GM12878 (cell line): ENCODE data around the gene DHX57. TPM values are rescaled to one million over a fixed set of nuclear protein-coding genes. Genes with fewer than 3 reads are reported as not detected.

Experiments used
- ATAC-seq: fragments of 200-7000 bp; cut with Tn5 transposase; 3 replicates; pipeline ENCODE4 v1.9.1; 2020; ENCODE audit warnings: mild to moderate bottlenecking, moderate library complexity
- BruUV-seq: library from RNA; stranded (reverse); fragments of 400-500 nt; replicated peaks from 2 replicates; lab custom pipeline; 2021; lab: Mats Ljungman, UMichigan
- CTCF ChIA-PET: fragments of 300-600 bp; sonication (Branson Sonifier 250); formaldehyde crosslinking; extraction: SDS; loops from one replicate; lab custom pipeline; 2021; ENCODE audit warnings: inconsistent platforms; lab: Yijun Ruan, JAX
- POLR2A ChIA-PET: fragments of 350-600 bp; formaldehyde crosslinking; extraction: SDS; loops from one replicate; lab custom pipeline; 2021; ENCODE audit warnings: inconsistent platforms; lab: Charles Lee
- RAD21 ChIA-PET: fragments of 300-600 bp; sonication (Branson Sonifier 250); formaldehyde crosslinking; loops from one replicate; lab custom pipeline; 2023; ENCODE audit warnings: antibody characterized with exemption; ENCODE audit not compliant: unreplicated experiment; lab: Charles Lee
- SMC1A ChIA-PET: fragments of 300-600 bp; sonication (Branson Sonifier 250); formaldehyde crosslinking; loops from one replicate; lab custom pipeline; 2023; ENCODE audit not compliant: unreplicated experiment, uncharacterized antibody; lab: Charles Lee
- DNase-seq: peaks from one replicate; pipeline ENCODE4 v3.0.0-alpha.2; 2011; ENCODE audit warnings: low read depth, low spot score
- FAIRE-seq: peaks from 3 replicates; lab custom pipeline; 2011; peaks lifted over from hg19 to GRCh38; lab: Jason Lieb, UNC
- H2AFZ ChIP-seq: 2 replicates; pipeline ENCODE4 v1.6.0; 2011; ENCODE audit warnings: low read depth, low read length, control low read depth; ENCODE audit not compliant: control insufficient read depth
- H3K27ac ChIP-seq: 2 replicates; pipeline ENCODE4 v1.5.1; 2011; ENCODE audit warnings: control low read depth; ENCODE audit not compliant: control insufficient read depth, insufficient read depth
- H3K27me3 ChIP-seq, 2 experiments: replicated peaks in 1 of 2; 2 replicates each; pipeline versions ENCODE4 v1.6.0 to v1.6.1; 2011; ENCODE audit warnings: low read length in 1 of 2; ENCODE audit not compliant: control insufficient read depth in 2 of 2, insufficient read depth in 2 of 2
- H3K36me3 ChIP-seq, 2 experiments: 2 replicates each; pipeline ENCODE4 v1.5.1; 2011; ENCODE audit warnings: low read length in 1 of 2; ENCODE audit not compliant: control insufficient read depth in 2 of 2, insufficient read depth in 2 of 2
- H3K4me1 ChIP-seq: 2 replicates; pipeline ENCODE4 v1.6.1; 2011; ENCODE audit warnings: mild to moderate bottlenecking, low read length, moderate library complexity, mixed read lengths; ENCODE audit not compliant: control insufficient read depth, insufficient read depth
- H3K4me2 ChIP-seq: 2 replicates; pipeline ENCODE4 v1.6.0; 2011; ENCODE audit warnings: control low read depth; ENCODE audit not compliant: control insufficient read depth, insufficient read depth
- H3K4me3 ChIP-seq: fragments of 200-600 bp; sonication (generic); 2 replicates; pipeline ENCODE4 v1.5.1; 2016
- H3K79me2 ChIP-seq: 2 replicates; pipeline ENCODE4 v1.6.0; 2011; ENCODE audit warnings: low read length; ENCODE audit not compliant: control insufficient read depth, insufficient read depth
- H3K9ac ChIP-seq: 2 replicates; pipeline ENCODE4 v1.8.0; 2011; ENCODE audit warnings: low read length, control low read depth, mixed read lengths; ENCODE audit not compliant: control insufficient read depth, insufficient read depth
- H3K9me3 ChIP-seq: replicated peaks from 3 replicates; pipeline ENCODE4 v1.5.1; 2011; ENCODE audit warnings: mild to moderate bottlenecking, low read length; ENCODE audit not compliant: control insufficient read depth, insufficient read depth
- H4K20me1 ChIP-seq: 2 replicates; pipeline ENCODE4 v1.6.0; 2011; ENCODE audit not compliant: control insufficient read depth, insufficient read depth
- CBX3 ChIP-seq: fragments of 200-600 bp; sonication (generic); IDR thresholded peaks from 2 replicates; pipeline ENCODE4 v1.6.1; 2016; ENCODE audit warnings: low read depth, borderline replicate concordance
- ESRRA ChIP-seq: IDR thresholded peaks from 2 replicates; pipeline ENCODE4 v1.6.1; 2012; ENCODE audit warnings: mild to moderate bottlenecking, low read length, improper control_type of control experiment
- HSF1 ChIP-seq: fragments of 150-350 bp; IDR thresholded peaks from 2 replicates; pipeline ENCODE4 v1.6.1; 2014; ENCODE audit warnings: mild to moderate bottlenecking, low read depth, low read length
- MXI1 ChIP-seq: fragments of 150-350 bp; IDR thresholded peaks from 2 replicates; pipeline ENCODE4 v1.6.1; 2011; ENCODE audit warnings: low read depth, mild to moderate bottlenecking, inconsistent platforms, low read length, improper control_type of control experiment
- NFXL1 ChIP-seq: fragments of 450-650 bp; IDR thresholded peaks from 2 replicates; pipeline ENCODE4 v1.6.1; 2017; ENCODE audit warnings: antibody characterized with exemption, mild to moderate bottlenecking, borderline replicate concordance
- NFYA ChIP-seq: IDR thresholded peaks from 2 replicates; pipeline ENCODE4 v1.6.1; 2011; ENCODE audit warnings: low read depth, mild to moderate bottlenecking, low read length, improper control_type of control experiment, borderline replicate concordance
- NFYB ChIP-seq: IDR thresholded peaks from 2 replicates; pipeline ENCODE4 v1.6.1; 2011; ENCODE audit warnings: low read depth, mild to moderate bottlenecking, low read length, improper control_type of control experiment, moderate library complexity; ENCODE audit not compliant: insufficient read depth
- PAX5 ChIP-seq: IDR thresholded peaks from 2 replicates; pipeline ENCODE4 v1.6.1; 2011; ENCODE audit warnings: low read depth, low read length, borderline replicate concordance
- PAX8 ChIP-seq: fragments of 450-650 bp; IDR thresholded peaks from 2 replicates; pipeline ENCODE4 v1.6.1; 2017; ENCODE audit warnings: mild to moderate bottlenecking, moderate library complexity
- POLR2A ChIP-seq: IDR thresholded peaks from 2 replicates; pipeline ENCODE4 v1.6.1; 2011; ENCODE audit warnings: low read depth, mild to moderate bottlenecking, low read length
- SIX5 ChIP-seq: IDR thresholded peaks from 2 replicates; pipeline ENCODE4 v1.6.1; 2011; ENCODE audit warnings: mild to moderate bottlenecking, low read depth, low read length, moderate library complexity; ENCODE audit not compliant: severe bottlenecking
- TCF12 ChIP-seq: IDR thresholded peaks from 2 replicates; pipeline ENCODE4 v1.6.1; 2011; ENCODE audit warnings: low read depth, mild to moderate bottlenecking, low read length
- USF1 ChIP-seq: IDR thresholded peaks from 2 replicates; pipeline ENCODE4 v1.6.1; 2011; ENCODE audit warnings: borderline replicate concordance, low read depth, mild to moderate bottlenecking, moderate library complexity, mixed read lengths, low read length; ENCODE audit not compliant: insufficient read depth; ENCODE audit errors: extremely low read length
- USF2 ChIP-seq: IDR thresholded peaks from 2 replicates; pipeline ENCODE4 v1.6.1; 2011; ENCODE audit warnings: low read depth, low read length, improper control_type of control experiment, borderline replicate concordance
- WGBS: methylation state at CpG from one replicate; pipeline ENCODE4 v1.1.6; 2016; ENCODE audit warnings: low lambda C conversion rate; ENCODE audit not compliant: insufficient replicate concordance, insufficient coverage; ENCODE audit errors: missing lambda C conversion rate; 5-methylcytosine and 5-hydroxymethylcytosine counted together
- in situ Hi-C: fragments of 300-500 bp; cut with MboI; formaldehyde crosslinking; loops from 9 replicates; pipeline ENCODE4 v1.14.3; 2018; ENCODE audit warnings: mixed read lengths
- intact Hi-C: fragments of 100-400 bp; cut with micrococcal nuclease; formaldehyde crosslinking; loops from one replicate; pipeline ENCODE4 v1.14.2; 2022; ENCODE audit not compliant: unreplicated experiment
- polyA plus RNA-seq, 11 experiments: library from polyadenylated mRNA; depleted of rRNA in 4 of 11; unstranded in 6 of 11; stranded (reverse) in 5 of 11; fragments of >200 nt; fragmentation: Nextera tagmentation in 4 of 11; fragmentation: Illumina TruSeq in 1 of 11; extraction: Ambion mirVana in 4 of 11; extraction: Trizol in 1 of 11; gene quantifications; 1 replicate in 1 of 11; 2 replicates in 10 of 11; pipeline versions ENCODE4 v1.2.1 to v1.2.3, GENCODE V29; 2011 to 2016; ENCODE audit warnings: inconsistent platforms in 2 of 11, missing spikeins in 2 of 11, low read depth in 1 of 11
- total RNA-seq, 4 experiments: library from RNA; depleted of rRNA in 3 of 4; stranded (reverse); fragments of >200 nt in 3 of 4; fragmentation: Illumina TruSeq in 1 of 4; extraction: Trizol in 1 of 4; gene quantifications; 2 replicates each; pipeline versions ENCODE4 v1.2.1 to v1.2.3, GENCODE V29; 2013 to 2021

DHX57 gene
- total and polyA plus RNA-seq, 10 of the 15 experiments (the other 5 are each of a cell fraction or from before 2014, with no cell fraction given): 6.5 to 18.0 (median 15.8) TPM

GRCh38 chr2:38830526-38831159, 45.1 kb downstream of the DHX57 start:
- ChIA-PET POLR2A (no interaction called here), CTCF (interaction anchor here (2.2 kb wide), 1 partner anchor 249 kb away, joined by 8 read pairs; no protein-coding TSS in a partner anchor), SMC1A (no interaction called here), RAD21 (no interaction called here)
- intact Hi-C loops (no loop called here), in situ Hi-C loops (no loop called here)
- Histone ChIP-seq H3K9me3 (no peaks in the 10 kb centered on the region), H3K36me3 (peaks cover 0 to 3% of the 10 kb centered on the region in 2 experiments; a peak in 2 of 4 replicates), H4K20me1 (no peaks in the 10 kb centered on the region), H3K27ac (no peak overlapping the region), H3K79me2 (no peaks in the 10 kb centered on the region), H3K27me3 (no peaks in the 10 kb centered on the region), H3K9ac (no peak overlapping the region), H3K4me2 (no peak overlapping the region), H3K4me3 (no peak overlapping the region), H2AFZ (no peak overlapping the region), H3K4me1 (peaks cover 9% of the 10 kb centered on the region)
- TF ChIP-seq USF1 (no peak), CBX3 (no peak), HSF1 (no peak), SIX5 (no peak), NFYB (no peak), POLR2A (no peak), USF2 (no peak), MXI1 (no peak), TCF12 (no peak), NFXL1 (no peak), PAX5 (no peak), NFYA (no peak), PAX8 (no peak), ESRRA (no peak)
- no peak for DNase-seq
- WGBS: 81% methylated on average over 6 of the region's 6 CpGs
- BruUV-seq: no TSS peak
- no peak for FAIRE-seq
- ATAC-seq: no peak
